Neural cell (in vitro differentiated cells): ENCODE measurements around the gene MGME1. TPM values are rescaled to one million over a fixed set of nuclear protein-coding genes. Genes with fewer than 3 reads are reported as not detected.

Source experiments
- H2AFZ ChIP-seq: fragments of 200-600, 300-800 bp; sonication (generic), shearing (Covaris generic); 2 replicates; pipeline ENCODE4 v1.6.0; 2014; ENCODE audit warnings: low read depth, mild to moderate bottlenecking, antibody characterized with exemption, low read length, moderate library complexity
- H3F3A ChIP-seq: fragments of 200-600 bp; shearing (Covaris generic); 2 replicates; pipeline ENCODE4 v1.6.1; 2016; ENCODE audit warnings: mild to moderate bottlenecking, moderate library complexity, mixed read lengths, antibody characterized with exemption, low read length; ENCODE audit not compliant: insufficient read depth, poor library complexity, severe bottlenecking
- H3K27ac ChIP-seq: fragments of 200-600, 300-800 bp; sonication (generic), shearing (Covaris generic); 2 replicates; pipeline ENCODE4 v1.5.1; 2014; ENCODE audit warnings: mild to moderate bottlenecking, low read length, moderate library complexity
- H3K27me3 ChIP-seq: fragments of 300-800, 200-600 bp; sonication (generic), shearing (Covaris generic); 2 replicates; pipeline ENCODE4 v1.6.0; 2014; ENCODE audit warnings: mild to moderate bottlenecking, low read depth, low read length, moderate library complexity; ENCODE audit not compliant: insufficient read depth
- H3K36me3 ChIP-seq: fragments of 300-800, 200-600 bp; sonication (generic), shearing (Covaris generic); 2 replicates; pipeline ENCODE4 v1.5.1; 2014; ENCODE audit warnings: mild to moderate bottlenecking, antibody characterized with exemption, low read length, moderate library complexity; ENCODE audit not compliant: insufficient read depth
- H3K4me2 ChIP-seq: fragments of 300-800, 200-600 bp; sonication (generic), shearing (Covaris generic); 2 replicates; pipeline ENCODE4 v1.6.0; 2014; ENCODE audit warnings: mild to moderate bottlenecking, low read length
- H3K4me3 ChIP-seq: fragments of 300-800, 200-600 bp; sonication (generic), shearing (Covaris generic); 2 replicates; pipeline ENCODE4 v1.5.1; 2014; ENCODE audit warnings: mild to moderate bottlenecking, low read length, moderate library complexity
- H3K79me2 ChIP-seq: fragments of 200-600 bp; shearing (Covaris generic); replicated peaks from 2 replicates; pipeline ENCODE4 v1.6.0; 2014; ENCODE audit warnings: mild to moderate bottlenecking, low read length, moderate library complexity; ENCODE audit not compliant: insufficient read depth
- H3K9ac ChIP-seq: fragments of 300-800, 200-600 bp; sonication (generic), shearing (Covaris generic); 2 replicates; pipeline ENCODE4 v1.6.1; 2016; ENCODE audit warnings: mild to moderate bottlenecking, low read length, mixed read lengths
- H3K9me2 ChIP-seq: fragments of 200-600 bp; shearing (Covaris generic); 2 replicates; pipeline ENCODE4 v1.6.1; 2016; ENCODE audit warnings: mild to moderate bottlenecking, low read length, mixed read lengths; ENCODE audit not compliant: insufficient read depth
- H3K9me3 ChIP-seq: fragments of 200-600, 300-800 bp; sonication (generic), shearing (Covaris generic); 2 replicates; pipeline ENCODE4 v1.6.1; 2016; ENCODE audit warnings: mild to moderate bottlenecking, mixed run types, low read length, moderate library complexity, mixed read lengths
- H4K20me1 ChIP-seq: fragments of 200-600 bp; shearing (Covaris generic); 2 replicates; pipeline ENCODE4 v1.6.1; 2016; ENCODE audit warnings: mild to moderate bottlenecking, mixed run types; ENCODE audit not compliant: insufficient read depth
- CTCF ChIP-seq: fragments of 450-650 bp; IDR thresholded peaks from 2 replicates; pipeline ENCODE4 v1.5.1; 2014; ENCODE audit warnings: antibody characterized with exemption, mild to moderate bottlenecking, moderate library complexity; ENCODE audit not compliant: poor library complexity, severe bottlenecking
- EP300 ChIP-seq: fragments of 450-650 bp; conservative IDR thresholded peaks from 2 replicates; pipeline ENCODE4 v1.6.1; 2014; ENCODE audit warnings: antibody characterized with exemption, mild to moderate bottlenecking, moderate library complexity; ENCODE audit not compliant: poor library complexity, severe bottlenecking
- EZH2 ChIP-seq: fragments of 200-600, 300-800 bp; shearing (Covaris generic), sonication (generic); IDR thresholded peaks from 2 replicates; pipeline ENCODE4 v1.6.1; 2014; ENCODE audit warnings: antibody characterized with exemption, low read length, borderline replicate concordance, mild to moderate bottlenecking; ENCODE audit not compliant: insufficient read depth, poor library complexity, severe bottlenecking
- MXI1 ChIP-seq: fragments of 450-650 bp; conservative IDR thresholded peaks from 2 replicates; pipeline ENCODE4 v1.6.1; 2014; ENCODE audit warnings: antibody characterized with exemption, mild to moderate bottlenecking; ENCODE audit not compliant: poor library complexity, severe bottlenecking
- POLR2AphosphoS5 ChIP-seq: IDR thresholded peaks from 2 replicates; pipeline ENCODE4 v1.6.1; 2012
- RAD21 ChIP-seq: fragments of 450-650 bp; conservative IDR thresholded peaks from 2 replicates; pipeline ENCODE4 v1.6.1; 2014; ENCODE audit warnings: antibody characterized with exemption, mild to moderate bottlenecking, moderate library complexity
- REST ChIP-seq: IDR thresholded peaks from 2 replicates; pipeline ENCODE4 v1.6.1; 2012; ENCODE audit warnings: borderline replicate concordance
- SMC3 ChIP-seq: fragments of 450-650 bp; conservative IDR thresholded peaks from 2 replicates; pipeline ENCODE4 v1.6.1; 2014; ENCODE audit warnings: antibody characterized with exemption, mild to moderate bottlenecking, moderate library complexity; ENCODE audit not compliant: poor library complexity
- TAF1 ChIP-seq: IDR thresholded peaks from 2 replicates; pipeline ENCODE4 v1.6.1; 2012; ENCODE audit warnings: low read depth
- polyA plus RNA-seq: library from polyadenylated mRNA; depleted of rRNA; stranded (reverse); fragments of >200 nt; gene quantifications from 2 replicates; pipeline ENCODE4 v1.2.3, GENCODE V29; 2014

MGME1 gene
- polyA plus RNA-seq, 1 donor from 2014 or later = 7.0 TPM

- Histone ChIP-seq H3K79me2 (no peaks in the 10 kb centered on the region), H3K27me3 (no peaks in the 10 kb centered on the region), H3K9me3 (no peaks in the 10 kb centered on the region), H3K27ac (no peak overlapping the region), H3K4me3 (no peak overlapping the region), H3K9ac (no peak overlapping the region), H4K20me1 (no peaks in the 10 kb centered on the region), H3F3A (no peaks in the 10 kb centered on the region), H3K36me3 (no peaks in the 10 kb centered on the region), H3K9me2 (no peaks in the 10 kb centered on the region), H3K4me2 (no peak overlapping the region), H2AFZ (no peak overlapping the region)
- TF ChIP-seq REST (no peak), RAD21 (no peak), SMC3 (no peak), EP300 (no peak), EZH2 (no peak), CTCF (no peak), TAF1 (no peak), MXI1 (no peak), POLR2AphosphoS5 (no peak)
Measured at GRCh38 chr20:17936286-17936760, 32.5 kb upstream of the MGME1 start.

GRCh38 chr20:17936761-17937732 lies 31.8 kb upstream of the MGME1 start:
- H3F3A ChIP-seq = no peaks in the 10 kb centered on the region
- H3K9me2 ChIP-seq = no peaks in the 10 kb centered on the region
- no peak overlapping the region for H3K9ac ChIP-seq
- no peaks in the 10 kb centered on the region for H3K79me2 ChIP-seq
- H3K9me3 ChIP-seq = no peaks in the 10 kb centered on the region
- H3K4me2 ChIP-seq = no peak overlapping the region
- H4K20me1 ChIP-seq = no peaks in the 10 kb centered on the region
- no peaks in the 10 kb centered on the region for H3K36me3 ChIP-seq
- no peaks in the 10 kb centered on the region for H3K27me3 ChIP-seq
- no peak overlapping the region for H3K4me3 ChIP-seq
- TF ChIP-seq REST (no peak), RAD21 (no peak), TAF1 (no peak), EP300 (no peak), EZH2 (no peak), POLR2AphosphoS5 (no peak), CTCF (no peak), SMC3 (no peak), MXI1 (no peak)
- no peak overlapping the region for H2AFZ ChIP-seq
- H3K27ac ChIP-seq = no peak overlapping the region
